HG02678 (cell line): ENCODE results near the gene FBF1.

ENCODE experiments used
- ATAC-seq: cut with Tn5 transposase; IDR thresholded peaks from one replicate; pipeline ENCODE4 v1.9.1; 2021; ENCODE audit warnings: mild to moderate bottlenecking, moderate library complexity; ENCODE audit not compliant: unreplicated experiment

The FBF1 gene

DNA sequence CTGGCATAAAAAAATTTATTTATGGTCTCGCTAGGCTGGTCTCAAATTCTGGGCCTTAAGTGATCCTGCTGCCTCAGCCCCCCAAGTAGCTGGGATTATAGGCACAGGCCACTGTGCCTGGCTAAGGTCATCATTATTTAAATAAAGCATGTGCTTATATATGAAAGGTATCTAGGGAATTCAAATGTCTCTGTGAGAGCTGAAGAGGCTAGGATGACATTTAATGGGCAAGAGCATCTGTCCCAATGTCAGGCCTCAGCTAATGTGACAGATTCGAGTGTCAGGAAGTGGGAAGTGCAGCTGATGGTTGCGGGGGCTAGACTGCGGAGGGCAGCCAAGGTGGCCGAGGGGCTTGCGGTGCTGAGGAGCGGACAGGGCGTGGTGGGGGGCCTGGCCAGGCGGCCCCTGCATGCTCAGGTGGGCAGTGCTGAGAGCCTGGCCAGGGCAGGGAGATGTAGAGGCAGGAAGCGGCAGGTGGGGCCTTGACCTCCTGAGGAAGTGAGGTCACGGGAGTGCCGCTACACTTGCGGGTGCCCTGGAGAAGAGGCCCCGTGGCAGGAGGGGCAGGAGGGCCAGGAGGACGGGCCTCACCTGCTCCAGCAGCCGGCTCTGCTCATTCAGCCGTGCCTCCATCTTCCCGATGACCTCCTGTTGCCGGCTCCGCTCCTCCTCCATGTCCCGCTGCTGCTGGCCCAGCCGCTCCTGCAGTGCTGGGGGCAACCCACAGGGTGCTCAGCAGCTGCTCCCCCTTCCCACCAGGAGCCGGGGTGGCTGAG is 23.5 kb downstream of the FBF1 start:
- ATAC-seq = no peak

DNA sequence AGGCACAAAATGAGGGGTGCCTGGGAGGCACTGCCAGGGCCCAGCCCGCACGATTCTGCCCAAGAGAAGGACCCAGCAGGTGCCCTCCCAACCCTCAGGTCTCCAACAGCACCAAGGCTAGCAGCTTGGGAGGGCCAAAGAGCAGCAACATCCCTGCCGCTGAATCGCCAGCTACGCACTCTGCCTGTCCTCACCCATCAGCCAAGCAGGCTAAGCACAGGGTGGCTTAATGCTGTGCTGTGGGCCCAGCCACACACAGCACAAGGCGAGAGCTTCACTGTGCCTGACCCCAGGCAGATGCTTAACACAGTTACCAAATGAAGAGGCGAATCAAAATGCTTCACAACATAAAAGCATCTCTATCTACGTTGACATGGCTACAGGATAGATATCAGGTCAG is 25.6 kb downstream of the FBF1 start:
- ATAC-seq = no peak

GRCh38 chr17:75914643-75915267 is 26.1 kb downstream of the FBF1 start:
- no peak for ATAC-seq

GRCh38 chr17:75913537-75914210 is 27.2 kb downstream of the FBF1 start:
- ATAC-seq = no peak

DNA sequence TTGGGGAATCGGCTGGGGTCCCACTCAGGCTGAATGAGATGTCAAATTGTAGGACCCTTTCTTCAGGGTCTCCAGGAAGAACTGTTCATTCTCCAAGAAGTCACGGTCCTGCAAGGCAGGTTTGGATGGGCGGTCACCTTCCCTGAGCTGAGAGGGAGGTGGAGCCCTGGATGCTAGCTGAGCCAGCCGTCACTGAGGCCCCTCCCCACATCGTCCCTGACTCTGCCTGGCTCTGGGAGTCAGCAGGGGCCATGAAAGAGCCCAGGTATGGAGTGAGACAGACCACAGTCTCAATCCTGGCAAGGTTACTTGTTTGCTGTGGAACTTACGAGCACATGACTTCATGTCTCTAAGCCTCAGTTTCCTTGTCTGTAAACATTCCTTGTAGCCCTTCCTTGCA is 30.1 kb downstream of the FBF1 start:
- ATAC-seq = no peak

GRCh38 chr17:75909812-75910274 is 31.0 kb downstream of the FBF1 start:
- ATAC-seq = no peak

GRCh38 chr17:75909051-75909811 is 31.6 kb downstream of the FBF1 start:
- no peak for ATAC-seq

DNA sequence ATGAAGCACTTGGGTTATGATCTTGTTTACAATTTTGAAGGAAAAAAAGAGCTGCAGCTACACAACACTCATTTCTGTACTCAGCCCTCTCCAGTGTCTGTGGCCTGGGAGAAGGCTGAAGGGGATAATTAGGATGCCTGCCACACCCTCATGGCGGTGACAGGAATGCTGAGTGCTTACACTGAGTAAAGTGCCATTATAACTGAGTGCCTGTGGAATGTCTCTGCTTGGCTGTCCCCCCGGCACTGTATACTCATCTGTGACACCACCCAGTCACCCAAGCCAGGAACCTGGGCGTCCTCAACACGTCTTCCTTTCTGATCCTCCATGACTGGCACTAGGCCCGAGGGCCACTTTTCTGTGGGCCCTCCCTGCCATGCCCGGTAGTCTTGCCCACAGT is 32.6 kb downstream of the FBF1 start:
- no peak for ATAC-seq

DNA sequence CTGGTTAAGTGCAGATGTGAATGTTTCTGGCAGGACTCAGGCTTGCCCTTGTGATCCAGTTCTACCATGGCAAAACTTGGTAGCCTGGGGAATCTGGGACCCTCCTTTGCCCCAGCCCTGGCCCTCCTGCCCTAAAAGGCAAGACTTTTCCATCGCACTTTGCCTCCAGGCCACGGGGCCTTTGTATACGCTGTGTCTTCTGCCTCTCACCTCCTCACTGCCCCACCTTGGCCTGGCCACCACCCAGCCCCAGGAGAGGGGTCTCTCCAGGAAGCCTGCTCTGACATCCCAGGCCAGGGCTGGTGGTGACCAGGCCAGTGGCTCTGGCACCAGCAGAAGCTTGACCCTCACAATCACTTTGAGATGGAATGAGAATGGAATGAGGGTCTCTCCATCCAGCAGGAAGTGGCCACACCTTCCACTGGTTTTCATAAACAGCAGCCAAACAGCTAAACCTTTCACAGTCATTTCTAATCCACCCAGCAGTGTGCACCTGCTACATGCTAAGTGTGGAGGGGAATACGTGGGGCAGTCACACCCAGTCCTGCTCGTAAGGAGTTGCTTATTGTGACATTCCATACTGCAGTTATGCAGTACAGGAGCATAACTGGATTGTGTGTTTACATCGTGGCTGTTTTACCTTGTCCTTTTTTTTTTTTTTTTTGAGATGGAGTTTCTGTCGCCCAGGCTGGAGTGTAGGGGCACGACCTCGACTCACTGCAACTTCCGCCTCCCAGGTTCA is 34.5 kb downstream of the FBF1 start:
- ATAC-seq = no peak

DNA sequence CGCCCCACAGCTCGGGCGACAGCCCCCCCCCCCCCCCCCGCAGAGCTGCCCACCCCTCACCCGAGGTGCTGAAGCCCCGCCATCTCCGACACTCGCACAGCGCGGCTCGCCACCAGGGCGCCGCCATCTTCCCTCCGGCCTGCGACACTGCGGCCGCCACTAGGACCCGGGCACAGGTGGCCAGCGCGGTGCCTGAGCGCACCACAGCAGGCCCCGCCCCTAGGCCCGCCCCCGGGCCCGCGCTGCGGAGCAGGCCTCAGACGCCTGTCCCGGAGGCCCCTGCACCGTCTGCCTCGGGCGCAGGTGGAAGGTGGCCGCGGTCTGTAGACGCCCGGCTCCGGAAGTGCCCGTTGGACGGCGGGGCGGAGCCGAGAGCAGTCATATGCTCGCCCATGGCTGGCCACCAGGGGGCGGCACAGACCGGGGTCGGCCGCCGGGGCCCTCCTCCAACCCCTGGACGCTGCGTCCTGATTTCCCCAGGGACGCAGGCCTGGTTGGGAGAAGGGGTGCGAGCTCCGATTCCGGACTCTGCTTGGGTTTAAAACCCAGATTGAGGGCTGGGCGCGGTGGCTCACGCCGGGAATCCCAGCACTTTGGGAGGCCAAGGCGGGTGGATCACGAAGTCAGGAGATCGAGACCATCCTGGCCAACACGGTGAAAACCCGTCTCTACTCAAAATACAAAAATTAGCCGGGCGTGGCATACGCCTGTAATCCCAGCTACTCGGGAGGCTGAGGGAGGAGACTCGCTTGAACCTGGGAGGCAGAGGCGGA is 35.9 kb downstream of the FBF1 start, which contains the start of gene MRPL38:
Gene MRPL38 (minus strand): TSS at position 136 of the 773 bp plus-strand sequence. CDS start 9 bp downstream, at position 127.
- peak; percentile 98 for ATAC-seq

DNA sequence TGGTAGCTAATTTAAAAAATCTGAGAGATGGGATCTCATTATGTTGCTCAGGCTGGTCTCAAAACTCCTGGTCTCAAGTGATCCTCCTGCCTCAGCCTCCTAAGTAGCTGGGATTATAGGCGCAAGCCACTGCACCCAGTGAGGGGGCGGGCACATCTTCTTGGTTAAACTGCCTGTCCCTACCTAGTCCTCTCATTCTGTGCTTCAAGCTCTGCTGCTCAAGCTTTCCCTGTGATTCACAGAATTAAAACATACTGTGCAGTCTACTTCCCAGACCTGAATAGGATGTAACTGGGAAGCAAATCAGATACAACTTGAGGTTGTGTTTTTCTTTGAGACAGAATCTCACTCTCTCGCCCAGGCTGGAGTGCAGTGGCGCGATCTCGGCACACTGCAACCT is 38.4 kb downstream of the FBF1 start:
- no peak for ATAC-seq

- ATAC-seq = no peak
These were observed 39.1 kb downstream of the FBF1 start for GRCh38 chr17:75901727-75902126.

GRCh38 chr17:75900691-75901533 is 39.9 kb downstream of the FBF1 start:
- ATAC-seq = no peak

- ATAC-seq = no peak
These were observed 40.9 kb downstream of the FBF1 start for GRCh38 chr17:75899767-75900468.

GRCh38 chr17:75899353-75899752 is 41.5 kb downstream of the FBF1 start:
- ATAC-seq = no peak

DNA sequence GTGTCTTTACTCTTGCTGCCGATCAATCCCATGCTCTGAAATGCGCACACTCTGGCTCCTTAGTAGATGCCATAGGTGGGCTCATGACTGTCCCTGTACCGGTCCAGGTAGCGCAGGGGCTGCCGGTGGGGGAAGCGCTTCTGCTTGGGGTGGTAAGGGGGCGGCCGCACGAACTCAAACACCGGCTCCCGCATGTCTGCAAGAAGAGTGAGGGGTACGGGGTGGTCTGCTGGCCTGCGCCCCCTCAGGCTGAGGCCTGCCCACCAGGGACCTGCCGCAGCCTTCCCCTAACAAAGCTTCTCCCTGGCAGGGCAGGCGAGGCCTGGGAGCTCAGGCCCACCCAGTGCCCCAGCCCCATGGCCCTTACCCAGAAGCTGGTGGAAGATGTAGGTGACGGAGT is 42.1 kb downstream of the FBF1 start:
- ATAC-seq = no peak

- ATAC-seq = no peak
These were observed 42.8 kb downstream of the FBF1 start for GRCh38 chr17:75898065-75898464.
